SU-DHL-6 (cell line): Measurements from ENCODE around the gene AKT3.

Experiments used
- H2AFZ ChIP-seq: fragments of 200-600 bp; sonication (generic); 2 replicates; pipeline ENCODE4 v1.6.1; 2014; ENCODE audit warnings: low read depth, mild to moderate bottlenecking, moderate library complexity, mixed read lengths, antibody characterized with exemption, low read length; ENCODE audit not compliant: severe bottlenecking
- H3F3A ChIP-seq: fragments of 200-600 bp; shearing (Covaris generic); 2 replicates; pipeline ENCODE4 v1.6.0; 2016; ENCODE audit warnings: antibody characterized with exemption, mild to moderate bottlenecking; ENCODE audit not compliant: insufficient read depth
- H3K27ac ChIP-seq: fragments of 200-600 bp; sonication (generic); 2 replicates; pipeline ENCODE4 v1.5.1; 2016; ENCODE audit warnings: low read depth, mild to moderate bottlenecking, low read length, moderate library complexity, mixed read lengths
- H3K27me3 ChIP-seq: fragments of 200-600 bp; sonication (generic), shearing (Covaris generic); 2 replicates; pipeline ENCODE4 v1.6.0; 2014; ENCODE audit warnings: mild to moderate bottlenecking, low read length
- H3K36me3 ChIP-seq: fragments of 200-600 bp; sonication (generic); 2 replicates; pipeline ENCODE4 v1.6.1; 2014; ENCODE audit warnings: mild to moderate bottlenecking, low read length, mixed read lengths
- H3K4me2 ChIP-seq: fragments of 300-600, 200-600 bp; shearing (Covaris generic), sonication (generic); 2 replicates; pipeline ENCODE4 v1.6.0; 2014; ENCODE audit warnings: low read length, low read depth, mild to moderate bottlenecking; ENCODE audit not compliant: poor library complexity, severe bottlenecking
- H3K4me3 ChIP-seq: fragments of 200-600 bp; sonication (generic); 2 replicates; pipeline ENCODE4 v1.5.1; 2014; ENCODE audit warnings: antibody characterized with exemption, low read length, mild to moderate bottlenecking, mixed read lengths; ENCODE audit not compliant: insufficient read depth, poor library complexity, severe bottlenecking
- H3K79me2 ChIP-seq: fragments of 200-600 bp; sonication (generic); 2 replicates; pipeline ENCODE4 v1.6.1; 2014; ENCODE audit warnings: mild to moderate bottlenecking, low read length, moderate library complexity; ENCODE audit not compliant: insufficient read depth
- H3K9ac ChIP-seq: fragments of 200-600 bp; sonication (generic); 2 replicates; pipeline ENCODE4 v1.7.0; 2014; ENCODE audit warnings: mild to moderate bottlenecking, low read length
- H3K9me2 ChIP-seq: fragments of 200-600 bp; sonication (generic); replicated peaks from 2 replicates; pipeline ENCODE4 v1.6.1; 2014; ENCODE audit warnings: low read length; ENCODE audit not compliant: insufficient read depth
- H3K9me3 ChIP-seq: fragments of 200-600 bp; sonication (generic); 2 replicates; pipeline ENCODE4 v1.6.1; 2014; ENCODE audit warnings: low read length, mixed read lengths; ENCODE audit not compliant: insufficient read depth
- H4K20me1 ChIP-seq: fragments of 200-600 bp; sonication (generic); 2 replicates; pipeline ENCODE4 v1.6.1; 2014; ENCODE audit warnings: low read depth, mild to moderate bottlenecking, antibody characterized with exemption, low read length, moderate library complexity, mixed read lengths
- EZH2phosphoT487 ChIP-seq: fragments of 200-600 bp; sonication (generic), shearing (Covaris generic); conservative IDR thresholded peaks from 2 replicates; pipeline ENCODE4 v1.6.1; 2018; ENCODE audit warnings: mild to moderate bottlenecking, antibody characterized with exemption, low read length, moderate library complexity, mixed read lengths
- TF ChIP-seq, protein P1 (sequence below): fragments of 200-600 bp; sonication (generic); IDR thresholded peaks from one replicate; pipeline ENCODE4 v1.5.1; 2017; ENCODE audit warnings: antibody characterized with exemption, mild to moderate bottlenecking, low read length, moderate library complexity; ENCODE audit not compliant: insufficient read depth, poor library complexity, severe bottlenecking

The AKT3 gene

DNA sequence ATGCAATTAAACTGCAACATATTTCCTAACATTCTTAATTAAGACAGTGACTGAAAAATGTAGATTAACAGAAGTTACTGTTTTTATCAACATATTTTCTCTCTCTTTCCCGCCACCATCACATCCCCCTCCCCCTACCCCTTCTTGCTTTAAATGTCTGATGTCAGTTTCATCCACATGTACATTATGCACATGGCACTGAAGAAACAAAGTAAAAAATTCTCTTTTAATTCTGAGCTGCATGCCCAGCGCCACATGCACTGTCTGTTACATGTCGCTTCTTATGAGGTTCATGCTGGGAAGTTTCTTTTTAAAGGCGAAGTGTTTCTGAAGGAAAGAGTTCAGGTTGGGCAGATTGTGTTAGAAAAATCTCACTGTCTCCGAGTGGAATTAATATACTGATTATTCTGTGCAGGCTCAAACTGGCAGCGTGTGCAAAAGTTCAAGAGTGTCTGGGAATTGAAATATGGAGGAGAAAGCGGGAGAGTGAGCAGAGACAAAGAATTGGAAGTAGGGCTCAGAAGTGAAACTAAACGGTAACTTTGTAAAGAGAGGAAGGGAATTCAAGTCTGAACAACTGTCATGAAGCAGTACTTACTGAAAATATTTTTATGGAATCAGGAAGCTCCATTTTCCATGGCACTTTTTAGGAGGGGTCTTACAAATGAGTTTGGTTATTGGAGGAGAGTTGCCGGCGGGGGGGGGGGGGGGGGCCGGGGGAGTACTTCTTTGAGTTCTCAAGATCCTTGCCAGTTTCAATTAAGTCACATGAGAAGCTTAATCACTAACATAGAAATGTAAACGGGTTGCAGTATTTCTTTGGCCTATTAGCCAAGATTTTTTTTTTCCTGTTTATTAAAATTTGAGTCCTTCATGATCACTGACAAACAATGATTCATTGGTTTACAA is 376.6 kb downstream of the AKT3 start:
- no peak overlapping the region for H3K4me3 ChIP-seq
- no peaks in the 10 kb centered on the region for H4K20me1 ChIP-seq
- H3K9ac ChIP-seq = no peak overlapping the region
- no peaks in the 10 kb centered on the region for H3K9me3 ChIP-seq
- TF ChIP-seq EZH2phosphoT487 = no peak
- TF ChIP-seq, protein P1, sequence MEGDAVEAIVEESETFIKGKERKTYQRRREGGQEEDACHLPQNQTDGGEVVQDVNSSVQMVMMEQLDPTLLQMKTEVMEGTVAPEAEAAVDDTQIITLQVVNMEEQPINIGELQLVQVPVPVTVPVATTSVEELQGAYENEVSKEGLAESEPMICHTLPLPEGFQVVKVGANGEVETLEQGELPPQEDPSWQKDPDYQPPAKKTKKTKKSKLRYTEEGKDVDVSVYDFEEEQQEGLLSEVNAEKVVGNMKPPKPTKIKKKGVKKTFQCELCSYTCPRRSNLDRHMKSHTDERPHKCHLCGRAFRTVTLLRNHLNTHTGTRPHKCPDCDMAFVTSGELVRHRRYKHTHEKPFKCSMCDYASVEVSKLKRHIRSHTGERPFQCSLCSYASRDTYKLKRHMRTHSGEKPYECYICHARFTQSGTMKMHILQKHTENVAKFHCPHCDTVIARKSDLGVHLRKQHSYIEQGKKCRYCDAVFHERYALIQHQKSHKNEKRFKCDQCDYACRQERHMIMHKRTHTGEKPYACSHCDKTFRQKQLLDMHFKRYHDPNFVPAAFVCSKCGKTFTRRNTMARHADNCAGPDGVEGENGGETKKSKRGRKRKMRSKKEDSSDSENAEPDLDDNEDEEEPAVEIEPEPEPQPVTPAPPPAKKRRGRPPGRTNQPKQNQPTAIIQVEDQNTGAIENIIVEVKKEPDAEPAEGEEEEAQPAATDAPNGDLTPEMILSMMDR = no peak
- H3K36me3 ChIP-seq = no peaks in the 10 kb centered on the region
- H3K79me2 ChIP-seq = no peaks in the 10 kb centered on the region
- H3K27ac ChIP-seq = no peak overlapping the region
- no peaks in the 10 kb centered on the region for H3F3A ChIP-seq
- no peaks in the 10 kb centered on the region for H3K9me2 ChIP-seq
- H2AFZ ChIP-seq = no peak overlapping the region
- H3K27me3 ChIP-seq = no peaks in the 10 kb centered on the region
- H3K4me2 ChIP-seq = no peak overlapping the region

- Histone ChIP-seq H3K27me3 (no peaks in the 10 kb centered on the region), H4K20me1 (no peaks in the 10 kb centered on the region), H3K27ac (no peak overlapping the region), H3K4me3 (no peak overlapping the region), H2AFZ (no peak overlapping the region), H3K9me3 (no peaks in the 10 kb centered on the region), H3K79me2 (no peaks in the 10 kb centered on the region), H3F3A (no peaks in the 10 kb centered on the region), H3K36me3 (no peaks in the 10 kb centered on the region), H3K9me2 (no peaks in the 10 kb centered on the region), H3K4me2 (no peak overlapping the region), H3K9ac (no peak overlapping the region)
- TF ChIP-seq, protein P1 = no peak
- TF ChIP-seq EZH2phosphoT487 = no peak
Measured at GRCh38 chr1:243471754-243472745, 378.0 kb downstream of the AKT3 start.

DNA sequence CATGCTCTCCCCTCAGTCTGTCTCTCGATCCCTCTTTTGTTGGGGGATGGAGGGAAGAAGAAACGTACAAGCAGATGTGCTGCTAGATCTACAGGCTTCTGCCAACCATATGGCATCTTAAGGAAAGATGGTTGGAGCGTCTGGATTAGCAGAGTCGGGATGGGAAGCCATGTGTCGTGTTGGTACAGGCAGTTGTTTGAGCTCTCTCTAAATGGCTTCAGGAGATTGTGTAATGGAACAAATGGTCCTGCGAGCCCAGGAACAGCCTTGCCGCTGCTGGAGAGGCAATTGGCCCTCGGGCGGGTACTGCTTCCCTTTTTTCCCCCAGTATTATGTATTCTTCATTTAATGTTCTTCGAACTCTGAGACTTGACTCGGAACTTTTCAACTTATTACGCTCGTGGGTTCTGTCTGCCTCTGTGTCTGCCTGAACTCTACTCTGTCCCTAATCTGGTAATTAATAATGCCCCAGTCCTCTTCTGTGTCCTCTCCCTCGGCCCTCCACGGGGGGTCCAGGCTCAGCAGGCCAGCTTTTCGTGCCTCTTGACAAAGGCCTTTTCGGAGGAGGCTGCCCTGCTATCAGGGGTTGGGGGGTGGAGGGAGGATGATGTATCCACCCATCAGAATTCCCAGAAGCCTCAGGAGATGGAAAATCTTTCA is 378.9 kb downstream of the AKT3 start:
- no peaks in the 10 kb centered on the region for H3K27me3 ChIP-seq
- no peak overlapping the region for H3K9ac ChIP-seq
- no peak overlapping the region for H3K4me2 ChIP-seq
- H3K79me2 ChIP-seq = no peaks in the 10 kb centered on the region
- no peak for TF ChIP-seq EZH2phosphoT487
- TF ChIP-seq, protein P1 = no peak
- H3K9me2 ChIP-seq = no peaks in the 10 kb centered on the region
- no peaks in the 10 kb centered on the region for H3K36me3 ChIP-seq
- no peaks in the 10 kb centered on the region for H3F3A ChIP-seq
- no peak overlapping the region for H2AFZ ChIP-seq
- H4K20me1 ChIP-seq = no peaks in the 10 kb centered on the region
- no peak overlapping the region for H3K4me3 ChIP-seq
- no peaks in the 10 kb centered on the region for H3K9me3 ChIP-seq
- no peak overlapping the region for H3K27ac ChIP-seq
